HUES6 (cell line): ENCODE results near the gene POLQ.

Experiments
- H3K27ac ChIP-seq: 2 replicates; pipeline ENCODE4 v1.7.0; 2013; ENCODE audit warnings: low read depth, mild to moderate bottlenecking, low read length, inconsistent platforms
- H3K27me3 ChIP-seq: 2 replicates; pipeline ENCODE4 v1.6.1; 2013; ENCODE audit warnings: low read length; ENCODE audit not compliant: control insufficient read depth, insufficient read depth
- H3K36me3 ChIP-seq: 2 replicates; pipeline ENCODE4 v1.6.1; 2013; ENCODE audit warnings: low read length; ENCODE audit not compliant: control insufficient read depth, insufficient read depth
- H3K4me1 ChIP-seq: 2 replicates; pipeline ENCODE4 v1.6.1; 2013; ENCODE audit warnings: low read length; ENCODE audit not compliant: control insufficient read depth, insufficient read depth
- H3K4me3 ChIP-seq: 2 replicates; pipeline ENCODE4 v1.5.1; 2013; ENCODE audit warnings: low read depth, low read length
- H3K9ac ChIP-seq: one replicate; pipeline ENCODE4 v1.6.1; 2013; ENCODE audit warnings: mild to moderate bottlenecking, low read length
- H3K9me3 ChIP-seq: 2 replicates; pipeline ENCODE4 v1.6.1; 2013; ENCODE audit warnings: low read depth, low read length; ENCODE audit not compliant: control insufficient read depth, insufficient read depth

The POLQ gene

DNA sequence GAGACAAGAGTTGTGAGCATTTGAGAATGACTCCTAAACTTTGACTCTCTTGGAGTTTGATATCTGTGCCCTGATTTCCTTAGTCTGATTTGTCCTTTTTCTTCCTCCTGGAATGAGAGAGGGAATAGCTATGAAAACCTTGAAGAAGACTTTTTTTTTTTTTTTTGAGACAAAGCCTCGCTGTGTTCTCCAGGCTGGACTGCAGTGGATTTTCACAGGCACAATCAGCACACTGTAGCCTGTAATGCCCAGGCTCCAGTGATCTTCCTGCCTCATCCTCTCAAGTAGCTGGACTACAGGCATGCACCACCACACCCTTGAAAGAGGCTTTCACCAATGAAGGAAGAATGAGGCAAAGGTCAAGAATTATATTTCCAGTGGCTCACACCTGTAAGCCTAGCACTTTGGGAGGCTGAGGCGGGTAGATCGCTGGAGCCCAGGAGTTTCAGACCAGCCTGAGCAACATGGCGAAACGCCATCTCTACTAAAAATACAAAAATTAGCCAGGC is 11.7 kb upstream of the POLQ start:
- Histone ChIP-seq H3K27ac (no peak overlapping the region), H3K4me3 (no peak overlapping the region), H3K4me1 (peaks cover 13% of the 10 kb centered on the region), H3K9ac (no peak overlapping the region), H3K27me3 (no peaks in the 10 kb centered on the region), H3K36me3 (no peaks in the 10 kb centered on the region), H3K9me3 (no peaks in the 10 kb centered on the region)

DNA sequence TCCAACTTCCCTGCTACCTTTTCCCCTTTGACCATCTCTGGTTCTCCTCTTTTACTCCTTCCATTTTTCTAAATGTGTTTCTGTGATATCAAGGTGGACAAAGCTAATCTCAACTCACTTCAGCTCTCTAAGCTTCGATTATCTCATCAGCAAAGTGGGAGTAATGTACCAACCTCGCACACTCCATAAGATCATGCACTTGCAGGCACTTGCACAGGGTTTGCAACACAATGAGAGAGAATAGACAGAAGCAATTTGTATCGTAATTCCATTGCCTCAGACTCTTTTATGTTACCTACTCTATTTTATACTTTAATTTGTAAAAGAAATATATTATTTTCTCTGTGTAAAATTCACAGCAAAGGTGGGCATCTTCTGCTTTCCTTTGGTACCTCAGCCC is 7.0 kb upstream of the POLQ start:
- no peak overlapping the region for H3K4me3 ChIP-seq
- no peaks in the 10 kb centered on the region for H3K27me3 ChIP-seq
- no peak overlapping the region for H3K27ac ChIP-seq
- H3K9ac ChIP-seq: no peak overlapping the region
- H3K36me3 ChIP-seq: no peaks in the 10 kb centered on the region
- no peaks in the 10 kb centered on the region for H3K9me3 ChIP-seq
- peaks cover 7% of the 10 kb centered on the region; the same call in 1 of the 2 replicates for H3K4me1 ChIP-seq

DNA sequence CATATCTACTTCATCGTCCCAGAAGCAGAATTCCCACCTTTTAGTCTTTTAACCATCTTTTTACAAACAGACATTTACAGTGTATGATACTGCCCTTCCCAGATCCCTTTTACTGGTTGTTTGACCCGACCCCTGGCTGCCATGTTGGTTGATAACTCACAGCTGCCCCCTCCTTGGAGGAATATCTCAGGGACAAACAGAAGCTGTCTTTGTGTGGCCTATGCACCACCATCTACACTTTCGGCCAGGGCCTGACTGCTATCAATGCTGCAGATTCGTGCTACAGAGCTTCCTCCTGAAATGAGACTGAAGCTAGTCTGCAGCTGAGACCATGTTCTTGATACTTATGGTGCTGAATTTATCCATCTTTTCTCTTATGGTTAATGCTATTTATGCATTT is 6.6 kb upstream of the POLQ start:
- no peaks in the 10 kb centered on the region for H3K36me3 ChIP-seq
- H3K9ac ChIP-seq: no peak overlapping the region
- no peak overlapping the region for H3K4me3 ChIP-seq
- no peak overlapping the region for H3K27ac ChIP-seq
- H3K9me3 ChIP-seq: no peaks in the 10 kb centered on the region
- H3K27me3 ChIP-seq: no peaks in the 10 kb centered on the region
- H3K4me1 ChIP-seq: peaks cover 7% of the 10 kb centered on the region; the same call in 1 of the 2 replicates

DNA sequence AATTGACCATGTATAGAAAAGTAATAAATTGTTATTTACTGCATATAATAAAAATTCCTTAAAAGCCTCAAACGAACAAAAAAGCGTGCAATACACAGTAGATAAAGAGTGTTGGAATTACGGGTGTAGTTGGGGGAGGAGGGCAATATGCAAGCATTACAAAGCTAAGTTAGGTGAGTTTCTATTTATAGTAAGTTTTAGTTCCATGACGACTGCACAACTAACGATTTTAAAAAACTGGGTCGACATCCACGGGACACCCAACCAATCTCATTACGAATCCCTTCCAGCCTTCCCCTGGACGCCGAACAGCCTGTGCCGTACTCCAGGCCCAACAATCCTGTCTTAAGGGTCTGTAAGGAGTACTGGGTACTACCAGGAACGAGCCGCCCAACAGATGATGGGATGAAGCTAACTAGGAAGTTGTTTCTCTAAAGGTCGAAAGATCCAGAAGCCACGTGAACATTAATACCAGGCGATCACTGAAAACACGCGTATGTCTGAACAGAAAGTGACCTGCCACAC is 677 bp downstream of the POLQ start:
- H3K27me3 ChIP-seq: no peaks in the 10 kb centered on the region
- H3K27ac ChIP-seq: peak overlapping the region; percentile 10; the same call in 1 of the 2 replicates

DNA sequence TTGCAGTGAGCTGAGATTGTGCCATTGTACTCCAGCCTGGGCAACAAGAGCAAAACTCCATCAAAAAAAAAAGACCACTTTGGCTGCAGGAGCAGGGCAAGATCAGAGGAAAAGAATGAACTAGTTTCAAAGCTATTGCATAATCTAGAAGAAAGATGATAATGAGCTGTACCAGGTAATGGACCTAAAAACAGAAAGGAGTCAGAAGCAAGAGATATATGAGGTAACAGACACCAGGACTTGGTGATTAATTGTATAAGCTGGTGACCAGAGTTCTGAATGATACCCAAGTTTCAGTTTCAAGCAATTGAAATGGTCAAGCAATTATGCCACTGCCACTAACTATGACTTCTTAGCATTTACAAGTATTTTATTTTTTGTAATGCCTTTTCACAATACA is 2.9 kb downstream of the POLQ start:
- H3K9me3 ChIP-seq: no peaks in the 10 kb centered on the region
- H3K4me3 ChIP-seq: no peak overlapping the region
- peaks cover 56% of the 10 kb centered on the region for H3K36me3 ChIP-seq
- H3K27ac ChIP-seq: no peak overlapping the region
- no peaks in the 10 kb centered on the region for H3K4me1 ChIP-seq
- H3K27me3 ChIP-seq: no peaks in the 10 kb centered on the region
- no peak overlapping the region for H3K9ac ChIP-seq

More for the DNA sequence above, 677 bp downstream of the POLQ start:
- Histone ChIP-seq H3K9ac (peak overlapping the region; percentile 93), H3K9me3 (no peaks in the 10 kb centered on the region), H3K4me3 (peak overlapping the region; percentile 94), H3K4me1 (no peaks in the 10 kb centered on the region), H3K36me3 (peaks cover 34% of the 10 kb centered on the region)

DNA sequence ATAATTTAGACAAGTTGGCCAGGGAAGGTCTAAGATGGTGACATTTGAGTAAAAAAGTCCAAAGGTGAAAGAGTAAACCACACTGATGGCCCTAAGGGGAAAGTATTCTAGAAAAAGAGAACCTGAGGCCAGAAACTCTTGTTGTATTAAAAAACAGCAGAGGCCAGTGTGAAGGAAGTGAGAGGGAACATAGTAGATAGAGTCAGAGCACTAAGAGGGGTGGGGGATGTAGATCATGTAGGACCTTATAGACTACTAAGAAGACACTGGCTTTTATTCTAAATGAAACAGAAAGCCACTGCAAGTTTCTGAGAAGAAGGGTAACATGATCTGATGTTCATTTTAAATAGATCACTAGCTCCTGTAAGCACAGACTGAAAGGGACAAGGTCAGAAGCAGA is 14.5 kb downstream of the POLQ start:
- Histone ChIP-seq H3K4me3 (no peak overlapping the region), H3K27me3 (no peaks in the 10 kb centered on the region), H3K9me3 (no peaks in the 10 kb centered on the region), H3K4me1 (no peaks in the 10 kb centered on the region), H3K9ac (no peak overlapping the region), H3K36me3 (peaks cover 84% of the 10 kb centered on the region), H3K27ac (no peak overlapping the region)

DNA sequence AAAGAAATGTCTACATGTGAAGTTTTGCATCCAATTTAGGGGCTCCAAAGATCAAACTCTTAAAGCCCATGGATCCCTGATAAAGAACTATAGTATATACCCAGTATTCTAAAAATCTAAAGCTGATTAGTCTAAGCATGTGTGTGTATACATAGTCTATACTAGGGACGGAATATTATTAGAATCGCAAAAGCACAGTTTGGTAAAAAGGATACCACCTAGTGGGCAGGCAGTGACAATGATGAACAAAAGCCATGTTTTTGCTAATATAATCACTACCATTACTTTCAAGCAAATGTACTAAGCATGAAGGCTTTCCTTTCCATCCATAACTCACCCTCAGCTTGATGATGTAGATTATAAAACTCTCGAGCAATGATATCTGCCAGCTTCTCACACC is 16.5 kb downstream of the POLQ start:
- no peaks in the 10 kb centered on the region for H3K27me3 ChIP-seq
- H3K9ac ChIP-seq: no peak overlapping the region
- no peak overlapping the region for H3K27ac ChIP-seq
- H3K4me3 ChIP-seq: no peak overlapping the region
- no peaks in the 10 kb centered on the region for H3K4me1 ChIP-seq
- peaks cover 84% of the 10 kb centered on the region for H3K36me3 ChIP-seq
- H3K9me3 ChIP-seq: no peaks in the 10 kb centered on the region

DNA sequence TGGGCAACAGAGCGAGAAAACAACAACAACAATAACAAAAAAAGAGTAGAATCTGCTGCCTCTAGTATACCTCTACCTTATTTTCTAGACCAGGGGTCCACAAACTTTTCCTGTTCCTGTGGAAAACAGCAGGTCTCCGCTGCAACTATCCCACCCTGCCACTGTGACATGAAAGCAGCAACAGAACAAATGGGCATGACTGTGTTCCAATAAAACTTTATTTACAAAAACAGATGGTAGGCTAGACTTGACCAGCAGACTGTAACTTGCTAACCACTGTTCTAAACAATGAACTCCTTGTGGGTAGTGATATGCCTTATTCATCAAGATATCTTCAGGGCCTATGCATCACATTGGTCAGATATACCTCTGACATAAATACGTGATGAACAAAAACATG is 25.3 kb downstream of the POLQ start:
- no peaks in the 10 kb centered on the region for H3K4me1 ChIP-seq
- peaks cover 71% of the 10 kb centered on the region for H3K36me3 ChIP-seq
- H3K9me3 ChIP-seq: no peaks in the 10 kb centered on the region
- no peak overlapping the region for H3K27ac ChIP-seq
- H3K27me3 ChIP-seq: no peaks in the 10 kb centered on the region
- H3K4me3 ChIP-seq: no peak overlapping the region
- H3K9ac ChIP-seq: no peak overlapping the region

DNA sequence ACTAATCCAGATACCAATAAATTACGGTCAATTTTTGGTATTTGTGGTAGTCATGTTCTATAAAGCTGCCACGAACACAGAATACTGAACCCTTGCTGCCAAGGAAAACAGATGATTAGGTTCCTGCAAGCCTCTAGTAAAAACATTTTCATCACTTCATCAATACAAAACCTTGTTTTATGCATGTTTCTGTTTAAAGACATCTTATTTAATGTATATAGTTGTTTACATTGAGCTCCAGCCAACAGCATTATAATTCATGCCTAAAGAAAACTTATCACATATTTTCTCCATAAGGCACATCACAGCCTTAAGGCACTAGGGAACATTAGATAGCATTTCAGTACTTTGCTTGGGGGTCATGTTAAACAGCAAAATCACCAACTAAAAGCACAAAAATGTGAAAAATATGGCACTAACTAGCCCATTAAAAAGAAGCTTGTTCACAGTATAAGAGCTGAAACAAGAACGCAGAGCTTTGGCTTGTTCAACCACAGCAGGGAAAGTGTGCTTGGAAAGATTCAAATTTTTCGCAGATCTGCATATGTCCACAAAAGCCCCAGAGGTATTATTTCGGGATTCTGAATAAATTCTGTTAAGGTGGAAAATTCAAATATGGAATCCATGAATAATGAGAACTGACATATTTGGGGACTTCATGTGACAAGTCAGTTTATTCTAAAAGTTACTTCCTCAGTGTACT is 27.7 kb downstream of the POLQ start:
- Histone ChIP-seq H3K4me1 (no peaks in the 10 kb centered on the region), H3K9me3 (no peaks in the 10 kb centered on the region), H3K4me3 (no peak overlapping the region), H3K9ac (no peak overlapping the region), H3K27me3 (no peaks in the 10 kb centered on the region), H3K27ac (no peak overlapping the region), H3K36me3 (peaks cover 61% of the 10 kb centered on the region)

DNA sequence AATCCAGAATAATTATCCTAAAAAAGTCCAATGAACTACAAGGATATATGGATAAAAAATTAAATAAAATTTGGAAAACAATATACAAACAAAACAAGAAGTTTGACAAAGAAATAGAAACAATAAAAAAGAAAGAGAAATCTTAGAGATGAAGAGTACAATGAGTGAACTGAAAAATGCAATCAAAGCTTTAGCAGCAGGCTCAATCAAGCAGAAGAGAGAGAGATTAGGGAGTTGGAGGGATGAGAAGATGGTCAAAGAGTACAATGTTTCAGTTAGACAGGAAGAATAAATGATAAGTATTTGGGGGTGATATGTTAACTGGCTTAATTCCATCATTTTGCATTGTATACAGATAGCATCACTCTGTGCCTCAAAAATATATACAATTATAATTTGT is 29.9 kb downstream of the POLQ start:
- H3K4me1 ChIP-seq: no peaks in the 10 kb centered on the region
- peaks cover 53% of the 10 kb centered on the region for H3K36me3 ChIP-seq

DNA sequence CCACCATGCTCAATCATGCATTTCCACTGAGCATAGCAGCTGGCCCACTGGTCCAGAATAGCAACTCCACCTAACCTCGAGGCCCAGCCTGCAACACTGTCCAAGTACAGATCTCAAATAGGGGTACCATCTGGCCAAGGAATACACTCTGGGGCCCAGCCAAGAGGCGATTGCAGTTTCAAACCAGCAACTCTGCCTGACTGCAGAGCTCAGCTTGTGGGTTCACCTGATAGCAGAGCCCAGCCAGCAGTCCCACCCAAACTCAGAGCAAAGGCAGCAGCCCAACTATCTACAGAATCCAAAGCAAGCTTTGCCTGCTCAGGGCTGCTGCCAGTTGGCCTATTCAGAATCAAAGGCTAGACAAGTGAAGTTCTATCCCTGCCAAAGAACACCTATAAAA is 30.5 kb downstream of the POLQ start:
- H3K4me3 ChIP-seq: no peak overlapping the region
- H3K27ac ChIP-seq: no peak overlapping the region
- H3K9ac ChIP-seq: no peak overlapping the region
- no peaks in the 10 kb centered on the region for H3K27me3 ChIP-seq
- H3K4me1 ChIP-seq: no peaks in the 10 kb centered on the region
- H3K9me3 ChIP-seq: no peaks in the 10 kb centered on the region
- peaks cover 47% of the 10 kb centered on the region for H3K36me3 ChIP-seq

More for the DNA sequence above, 29.9 kb downstream of the POLQ start:
- H3K9me3 ChIP-seq: no peaks in the 10 kb centered on the region
- H3K9ac ChIP-seq: no peak overlapping the region
- H3K27ac ChIP-seq: no peak overlapping the region
- H3K27me3 ChIP-seq: no peaks in the 10 kb centered on the region
- H3K4me3 ChIP-seq: no peak overlapping the region
